Measurements from ENCODE around the gene OPHN1. TPM values are rescaled to one million over a fixed set of nuclear protein-coding genes. Genes with fewer than 3 reads are reported as not detected.

OPHN1 gene
- total and polyA plus RNA-seq, 2 experiments from 2014 or later: 2.2 to 3.8 TPM

- no peak for TF ChIP-seq ZNF114 (CRISPR knock-in tag; IDR thresholded peaks at IDR 0.05)
- no peak for TF ChIP-seq POLR2AphosphoS5 (IDR thresholded peaks at IDR 0.05; ENCODE audit: low read depth)
- no peak for TF ChIP-seq CTCF (conservative IDR thresholded peaks at IDR 0.05; ENCODE audit: low read depth in 2 of 2)
Observed at GRCh38 chrX:68415316-68415715, 18.0 kb downstream of the OPHN1 start (continued).

- Histone ChIP-seq H3K4me2 (no peak overlapping the region), H3K79me2 (replicated peaks; ENCODE audit: insufficient read depth) (no peaks in the 10 kb centered on the region), H4K20me1 (replicated peaks; ENCODE audit: insufficient read depth) (no peaks in the 10 kb centered on the region; the same call in 1 of the 2 replicates), H3K27me3 (ENCODE audit: insufficient read depth) (no peaks in the 10 kb centered on the region), H2AFZ (no peak overlapping the region), H3K27ac (ENCODE audit: low read depth) (no peak overlapping the region), H3K9me2 (ENCODE audit: insufficient read depth) (no peaks in the 10 kb centered on the region), H3F3A (replicated peaks; ENCODE audit: low read depth) (no peaks in the 10 kb centered on the region), H3K4me3 (no peak overlapping the region), H3K4me1 (ENCODE audit: insufficient read depth) (no peaks in the 10 kb centered on the region), H3K36me3 (ENCODE audit: insufficient read depth) (no peaks in the 10 kb centered on the region)
- peaks cover 6% of the 10 kb centered on the region; the same call in 2 of the 3 replicates for H3K4me1 Mint-ChIP-seq
- H3K4me3 Mint-ChIP-seq: no peak overlapping the region
- no peak for TF ChIP-seq POLR2AphosphoS5 (IDR thresholded peaks at IDR 0.05; ENCODE audit: low read depth)
- no peak for TF ChIP-seq ZNF462 (CRISPR knock-in tag; IDR thresholded peaks at IDR 0.05)
- no peak for TF ChIP-seq ETS1 (IDR thresholded peaks at IDR 0.05)
- TF ChIP-seq ZNF114 (CRISPR knock-in tag; IDR thresholded peaks at IDR 0.05): no peak
- TF ChIP-seq CTCF (conservative IDR thresholded peaks at IDR 0.05; ENCODE audit: low read depth in 2 of 2): no peak
- TF ChIP-seq EZH2phosphoT487 (IDR thresholded peaks at IDR 0.05; ENCODE audit: unreplicated experiment): no peak
- TF ChIP-seq REST (IDR thresholded peaks at IDR 0.05; ENCODE audit: unreplicated experiment): no peak
- no peak for TF ChIP-seq JUNB (IDR thresholded peaks at IDR 0.05; ENCODE audit: unreplicated experiment)
- no peak for TF ChIP-seq EZH2 (IDR thresholded peaks at IDR 0.05; ENCODE audit: low read depth, unreplicated experiment)
- TF ChIP-seq NANOG (IDR thresholded peaks at IDR 0.05; ENCODE audit: borderline replicate concordance): no peak
- DNase-seq (ENCODE audit: low spot score) (no peak), ATAC-seq (no peak)
- H3K9me3 Mint-ChIP-seq: no peaks in the 10 kb centered on the region
- peaks cover 1% of the 10 kb centered on the region for H3K27me3 Mint-ChIP-seq (ENCODE audit: insufficient read depth, low read depth, poor library complexity)
- H3K36me3 Mint-ChIP-seq (ENCODE audit: low read depth): no peaks in the 10 kb centered on the region
- no peak overlapping the region for H3K27ac Mint-ChIP-seq
Observed at GRCh38 chrX:68413254-68413653, 20.0 kb downstream of the OPHN1 start.
